GM12872 (cell line): ENCODE data around the gene LAMA4.

ENCODE experiments used
- TF ChIP-seq, protein P1 (sequence below): IDR thresholded peaks from 3 replicates; pipeline ENCODE4 v1.5.1; 2011; ENCODE audit warnings: low read depth, mild to moderate bottlenecking, low read length, moderate library complexity; ENCODE audit not compliant: insufficient read depth

Gene LAMA4

DNA sequence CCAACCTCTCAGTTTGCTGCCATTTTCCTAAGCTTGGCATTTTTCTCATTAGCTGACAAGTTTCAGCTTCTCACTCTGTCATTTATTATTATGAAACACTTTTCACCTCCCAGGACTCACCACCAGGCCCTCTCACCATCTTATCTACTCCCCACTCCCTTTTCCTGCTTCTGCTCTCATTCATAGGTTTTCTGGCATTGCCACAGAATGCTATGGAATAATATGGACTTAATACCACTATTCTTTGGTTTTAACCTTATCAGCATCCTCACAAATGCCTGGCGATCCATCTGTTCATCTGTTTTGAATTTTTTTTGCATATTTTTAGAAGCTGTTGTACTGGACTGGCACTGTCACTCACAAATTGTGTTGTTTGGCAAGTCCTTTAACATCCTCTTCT is 16.4 kb upstream of the LAMA4 start:
- TF ChIP-seq, protein P1, sequence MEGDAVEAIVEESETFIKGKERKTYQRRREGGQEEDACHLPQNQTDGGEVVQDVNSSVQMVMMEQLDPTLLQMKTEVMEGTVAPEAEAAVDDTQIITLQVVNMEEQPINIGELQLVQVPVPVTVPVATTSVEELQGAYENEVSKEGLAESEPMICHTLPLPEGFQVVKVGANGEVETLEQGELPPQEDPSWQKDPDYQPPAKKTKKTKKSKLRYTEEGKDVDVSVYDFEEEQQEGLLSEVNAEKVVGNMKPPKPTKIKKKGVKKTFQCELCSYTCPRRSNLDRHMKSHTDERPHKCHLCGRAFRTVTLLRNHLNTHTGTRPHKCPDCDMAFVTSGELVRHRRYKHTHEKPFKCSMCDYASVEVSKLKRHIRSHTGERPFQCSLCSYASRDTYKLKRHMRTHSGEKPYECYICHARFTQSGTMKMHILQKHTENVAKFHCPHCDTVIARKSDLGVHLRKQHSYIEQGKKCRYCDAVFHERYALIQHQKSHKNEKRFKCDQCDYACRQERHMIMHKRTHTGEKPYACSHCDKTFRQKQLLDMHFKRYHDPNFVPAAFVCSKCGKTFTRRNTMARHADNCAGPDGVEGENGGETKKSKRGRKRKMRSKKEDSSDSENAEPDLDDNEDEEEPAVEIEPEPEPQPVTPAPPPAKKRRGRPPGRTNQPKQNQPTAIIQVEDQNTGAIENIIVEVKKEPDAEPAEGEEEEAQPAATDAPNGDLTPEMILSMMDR = no peak

DNA sequence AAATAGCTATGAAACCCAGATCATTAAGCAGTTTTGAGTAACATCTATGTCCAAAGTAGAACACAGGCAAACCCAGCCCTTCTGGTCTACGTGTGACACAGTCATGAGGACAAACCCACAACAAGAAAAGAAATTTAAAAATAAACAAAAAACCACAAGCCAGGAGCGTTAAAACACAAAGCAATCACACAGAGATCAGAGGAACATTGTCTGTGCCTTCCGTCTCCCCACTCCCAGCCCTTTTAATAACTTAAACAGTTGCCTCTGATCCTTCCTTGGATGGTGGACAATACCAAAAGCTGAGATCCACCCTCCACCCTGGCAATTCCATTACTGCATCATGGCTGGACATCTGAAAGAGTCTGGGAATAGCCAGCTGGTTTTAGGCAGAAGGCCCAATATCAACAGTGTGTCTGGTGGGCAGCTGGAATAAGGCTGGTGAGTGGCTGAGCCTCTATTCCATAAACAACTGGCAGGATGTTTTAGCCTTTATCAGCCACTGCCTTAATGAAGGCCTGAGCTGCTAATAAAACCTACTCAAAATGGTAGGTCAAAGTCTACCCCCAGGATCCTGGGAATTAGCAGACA is 15.7 kb upstream of the LAMA4 start:
- TF ChIP-seq, protein P1 = no peak

DNA sequence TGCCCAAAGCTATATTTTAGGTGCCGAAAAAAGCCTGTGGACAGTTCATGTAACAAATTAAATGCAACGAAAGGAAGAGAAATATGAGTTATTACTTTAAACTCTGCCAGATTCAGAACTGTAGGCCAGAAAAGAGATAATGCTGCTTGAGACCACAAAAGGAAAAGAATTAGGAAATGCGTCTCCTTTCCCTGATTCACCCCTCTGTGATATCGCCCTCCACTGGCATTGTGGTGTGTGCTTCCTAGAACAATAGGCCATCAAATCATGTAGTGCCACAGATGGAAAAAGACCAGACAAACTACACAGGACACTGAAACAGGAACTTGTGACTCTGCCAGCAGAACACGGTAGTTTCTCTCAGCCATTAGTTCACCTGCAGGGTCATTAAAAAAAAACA is 14.7 kb upstream of the LAMA4 start:
- TF ChIP-seq, protein P1 = no peak

DNA sequence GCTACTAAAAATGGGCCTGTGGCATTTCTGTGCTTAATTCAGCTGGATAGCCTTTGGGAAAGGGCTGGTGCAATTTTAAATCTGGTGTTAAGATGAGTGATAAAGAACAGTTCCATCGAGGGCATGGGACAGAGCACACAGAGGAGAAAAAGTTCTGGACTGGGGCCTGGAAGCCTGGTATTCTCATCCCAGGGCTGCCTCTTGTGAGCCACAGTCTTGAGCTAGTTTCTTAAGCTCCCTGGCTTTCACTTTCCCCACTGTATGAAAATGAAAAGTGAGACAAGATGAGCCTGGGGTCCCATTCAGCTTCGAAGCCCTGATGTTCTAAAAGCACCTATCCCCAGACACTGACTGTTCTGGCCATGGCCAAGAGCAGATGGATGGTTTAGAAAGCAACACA is 14.3 kb upstream of the LAMA4 start:
- TF ChIP-seq, protein P1 = no peak

DNA sequence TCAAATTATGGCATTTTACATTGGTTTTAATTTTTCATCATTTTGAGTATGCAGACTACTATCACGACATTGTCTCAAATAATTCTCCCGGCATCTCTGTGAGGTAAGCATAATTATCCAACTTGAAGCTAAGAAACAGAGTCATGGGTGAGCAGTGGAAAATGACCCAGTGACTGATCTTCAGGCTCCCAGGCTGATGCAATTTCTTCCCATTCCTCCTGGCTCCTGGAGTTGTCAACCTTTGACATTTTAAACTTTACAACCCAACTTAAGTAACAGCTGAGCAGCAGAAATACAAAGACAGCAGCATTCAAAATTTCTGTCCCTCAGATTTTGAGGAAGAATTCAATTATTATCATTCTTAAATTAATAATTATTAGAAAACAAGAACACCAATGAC is 13.7 kb upstream of the LAMA4 start:
- TF ChIP-seq, protein P1 = no peak

DNA sequence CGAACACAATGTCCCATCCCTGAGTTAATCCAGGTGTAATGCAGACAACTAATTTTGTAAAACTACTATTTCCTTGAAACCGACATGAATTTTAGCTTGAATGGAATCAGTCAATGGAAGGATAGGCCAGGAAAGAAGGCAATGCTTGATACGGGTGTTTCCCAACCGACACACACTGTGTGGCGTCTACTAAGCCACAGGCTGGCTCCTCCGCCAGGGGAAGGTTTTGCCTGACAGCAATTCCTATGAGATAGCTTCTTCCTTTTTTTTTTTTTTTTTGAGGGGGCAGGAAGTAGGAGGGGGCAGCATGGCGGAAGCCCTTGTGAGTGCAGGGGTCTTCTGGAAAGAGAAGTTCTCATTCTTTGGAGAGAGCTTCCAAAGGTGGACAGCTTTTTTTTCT is 12.0 kb upstream of the LAMA4 start:
- TF ChIP-seq, protein P1 = no peak

DNA sequence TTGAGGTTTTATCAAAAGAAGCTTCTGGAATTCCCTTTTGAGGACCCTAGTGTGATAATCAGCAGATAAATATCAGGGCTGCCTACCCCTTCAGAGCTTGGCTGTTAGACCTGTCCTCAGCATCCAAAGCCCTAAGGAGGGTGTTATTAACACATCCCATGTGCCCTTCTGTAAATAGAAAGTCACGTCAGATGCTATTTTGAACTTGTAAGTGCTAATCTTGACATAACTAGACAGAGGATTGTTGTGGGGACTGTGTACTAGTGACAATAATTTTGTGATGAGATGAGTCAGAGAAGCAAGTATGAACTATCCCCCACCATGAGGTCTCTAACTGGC is 4.9 kb upstream of the LAMA4 start:
- TF ChIP-seq, protein P1 = no peak

DNA sequence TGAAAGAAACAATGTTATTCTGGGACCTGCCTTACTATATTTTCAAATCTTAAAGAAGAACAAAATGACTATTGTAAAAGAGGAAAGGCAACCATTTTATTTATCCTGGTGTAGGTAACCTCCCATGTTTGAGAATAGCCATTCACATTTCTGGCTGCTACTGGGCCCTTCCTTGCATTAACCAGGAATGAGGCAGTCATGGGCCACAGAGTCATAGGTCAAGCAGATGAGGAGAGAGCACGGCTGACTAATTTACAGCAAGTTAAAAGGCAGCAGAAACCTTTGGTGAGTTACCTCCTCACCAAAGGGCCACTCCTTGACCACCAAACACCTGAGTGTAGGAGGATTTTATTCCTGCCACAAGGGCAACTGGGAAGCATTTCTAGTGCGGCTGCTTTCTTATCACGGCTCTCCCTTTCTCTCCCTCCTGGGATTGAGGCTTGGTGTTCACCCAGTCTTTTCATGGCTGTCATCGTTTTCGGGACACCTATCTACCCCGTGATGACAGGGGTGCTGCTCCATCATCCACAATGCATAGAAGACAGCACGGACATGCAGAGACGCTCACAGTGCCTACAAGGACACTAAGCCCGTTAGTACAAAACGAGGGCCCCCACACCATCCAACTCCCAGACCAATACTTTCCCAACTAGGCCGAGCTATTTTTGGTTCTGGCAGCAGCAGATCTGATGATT is 4.4 kb upstream of the LAMA4 start:
- TF ChIP-seq, protein P1 = no peak
